Measurements from ENCODE around the gene DOCK9.
A peak's percentile ranks its signal among the peaks of the same experiment; 100 is the strongest.

DOCK9 gene

GRCh38 chr13:98773921-98774320 is 203.9 kb downstream of the DOCK9 start:
- Histone ChIP-seq H3K27me3 (ENCODE audit: insufficient read depth, low read length) (peaks cover 1% of the 10 kb centered on the region; the same call in 1 of the 2 replicates), H3K9ac (ENCODE audit: low read length) (no peak overlapping the region), H3K9me2 (ENCODE audit: low read depth, low read length) (no peaks in the 10 kb centered on the region), H3K36me3 (ENCODE audit: insufficient read depth, low read length) (no peaks in the 10 kb centered on the region), H3K4me3 (ENCODE audit: low read depth, low read length, poor library complexity, severe bottlenecking) (no peak overlapping the region), H3K4me2 (ENCODE audit: low read length) (no peak overlapping the region), H3K79me2 (ENCODE audit: insufficient read depth, low read length) (no peaks in the 10 kb centered on the region), H4K20me1 (ENCODE audit: insufficient read depth, low read length) (no peaks in the 10 kb centered on the region), H3K4me1 (ENCODE audit: insufficient read depth, low read length, severe bottlenecking) (no peaks in the 10 kb centered on the region), H3K9me3 (ENCODE audit: low read length) (no peaks in the 10 kb centered on the region), H3F3A (ENCODE audit: insufficient read depth, low read length) (no peaks in the 10 kb centered on the region), H3K27ac (ENCODE audit: low read depth, low read length, poor library complexity, severe bottlenecking) (no peak overlapping the region), H2AFZ (ENCODE audit: low read length) (no peak overlapping the region)
- TF ChIP-seq EZH2 (IDR thresholded peaks at IDR 0.05; ENCODE audit: borderline replicate concordance, low read length) (no peak), CTCF (IDR thresholded peaks at IDR 0.05; ENCODE audit: low read length) (no peak)

- Histone ChIP-seq H2AFZ (ENCODE audit: low read length) (no peak overlapping the region), H3K9ac (ENCODE audit: low read length) (no peak overlapping the region), H3K9me3 (ENCODE audit: low read length) (no peaks in the 10 kb centered on the region), H3K27me3 (ENCODE audit: insufficient read depth, low read length) (peaks cover 9% of the 10 kb centered on the region), H3F3A (ENCODE audit: insufficient read depth, low read length) (no peaks in the 10 kb centered on the region), H3K4me2 (ENCODE audit: low read length) (no peak overlapping the region), H4K20me1 (ENCODE audit: insufficient read depth, low read length) (no peaks in the 10 kb centered on the region), H3K27ac (ENCODE audit: low read depth, low read length, poor library complexity, severe bottlenecking) (no peak overlapping the region), H3K4me3 (ENCODE audit: low read depth, low read length, poor library complexity, severe bottlenecking) (no peak overlapping the region), H3K79me2 (ENCODE audit: insufficient read depth, low read length) (no peaks in the 10 kb centered on the region), H3K36me3 (ENCODE audit: insufficient read depth, low read length) (no peaks in the 10 kb centered on the region), H3K9me2 (ENCODE audit: low read depth, low read length) (no peaks in the 10 kb centered on the region), H3K4me1 (ENCODE audit: insufficient read depth, low read length, severe bottlenecking) (no peaks in the 10 kb centered on the region)
- no peak for TF ChIP-seq EZH2 (IDR thresholded peaks at IDR 0.05; ENCODE audit: borderline replicate concordance, low read length)
- TF ChIP-seq CTCF (IDR thresholded peaks at IDR 0.05; ENCODE audit: low read length): peak; percentile 57; the same call in 1 of the 2 replicates
Observed at GRCh38 chr13:98772794-98773452, 204.9 kb downstream of the DOCK9 start.

DNA sequence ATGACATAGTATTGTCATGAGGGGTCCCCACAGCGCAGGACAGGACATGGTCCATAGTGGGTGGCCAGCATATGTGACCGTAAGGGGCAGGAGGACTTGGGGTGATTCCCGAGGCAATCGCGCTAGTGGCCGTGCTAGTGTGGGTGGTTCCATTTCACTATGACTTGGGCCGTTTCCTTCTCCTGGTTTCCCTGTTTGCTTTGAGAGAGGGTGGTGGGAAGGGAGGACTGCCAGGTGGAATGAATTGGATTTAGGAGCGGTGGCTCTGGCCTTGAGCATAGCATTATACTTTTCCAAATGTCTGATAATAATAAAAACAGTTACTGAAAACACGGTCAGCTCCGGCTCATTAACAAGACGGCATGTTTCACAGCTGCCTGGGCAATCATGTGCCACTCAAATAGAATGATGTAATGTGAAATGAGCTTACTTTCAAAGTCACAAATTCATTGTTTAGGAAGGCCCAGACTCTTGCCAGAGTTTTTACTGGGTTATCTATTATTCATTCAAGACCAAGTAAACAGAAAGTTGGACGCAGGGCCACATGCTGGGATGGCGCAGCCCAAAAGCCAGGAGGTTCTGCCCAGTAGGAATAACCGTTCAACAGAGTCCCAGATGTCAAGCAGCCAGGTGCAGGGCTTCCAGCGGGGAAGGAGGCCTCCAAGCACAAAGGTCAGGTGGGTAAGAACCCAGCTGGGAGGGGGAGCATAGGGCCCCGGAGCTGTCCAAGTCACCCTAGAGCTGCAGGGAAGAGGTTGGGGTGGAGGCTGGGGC is 205.8 kb downstream of the DOCK9 start:
- no peaks in the 10 kb centered on the region for H3K9me2 ChIP-seq (ENCODE audit: low read depth, low read length)
- H3K4me2 ChIP-seq (ENCODE audit: low read length): no peak overlapping the region
- no peak overlapping the region for H3K4me3 ChIP-seq (ENCODE audit: low read depth, low read length, poor library complexity, severe bottlenecking)
- H3F3A ChIP-seq (ENCODE audit: insufficient read depth, low read length): no peaks in the 10 kb centered on the region
- no peak overlapping the region for H3K27ac ChIP-seq (ENCODE audit: low read depth, low read length, poor library complexity, severe bottlenecking)
- H3K9ac ChIP-seq (ENCODE audit: low read length): no peak overlapping the region
- H3K4me1 ChIP-seq (ENCODE audit: insufficient read depth, low read length, severe bottlenecking): no peaks in the 10 kb centered on the region
- H3K27me3 ChIP-seq (ENCODE audit: insufficient read depth, low read length): peaks cover 9% of the 10 kb centered on the region
- no peak overlapping the region for H2AFZ ChIP-seq (ENCODE audit: low read length)
- H4K20me1 ChIP-seq (ENCODE audit: insufficient read depth, low read length): no peaks in the 10 kb centered on the region
- H3K36me3 ChIP-seq (ENCODE audit: insufficient read depth, low read length): no peaks in the 10 kb centered on the region
- H3K79me2 ChIP-seq (ENCODE audit: insufficient read depth, low read length): no peaks in the 10 kb centered on the region
- H3K9me3 ChIP-seq (ENCODE audit: low read length): no peaks in the 10 kb centered on the region
- TF ChIP-seq EZH2 (IDR thresholded peaks at IDR 0.05; ENCODE audit: borderline replicate concordance, low read length) (no peak), CTCF (IDR thresholded peaks at IDR 0.05; ENCODE audit: low read length) (no peak)
